ENCODE results near the gene ELK3. TPM values are rescaled to one million over a fixed set of nuclear protein-coding genes. Genes with fewer than 3 reads are reported as not detected.

The ELK3 gene
- polyA plus RNA-seq, 3 donors, result 12.1 to 14.9 (median 14.6) TPM

DNA sequence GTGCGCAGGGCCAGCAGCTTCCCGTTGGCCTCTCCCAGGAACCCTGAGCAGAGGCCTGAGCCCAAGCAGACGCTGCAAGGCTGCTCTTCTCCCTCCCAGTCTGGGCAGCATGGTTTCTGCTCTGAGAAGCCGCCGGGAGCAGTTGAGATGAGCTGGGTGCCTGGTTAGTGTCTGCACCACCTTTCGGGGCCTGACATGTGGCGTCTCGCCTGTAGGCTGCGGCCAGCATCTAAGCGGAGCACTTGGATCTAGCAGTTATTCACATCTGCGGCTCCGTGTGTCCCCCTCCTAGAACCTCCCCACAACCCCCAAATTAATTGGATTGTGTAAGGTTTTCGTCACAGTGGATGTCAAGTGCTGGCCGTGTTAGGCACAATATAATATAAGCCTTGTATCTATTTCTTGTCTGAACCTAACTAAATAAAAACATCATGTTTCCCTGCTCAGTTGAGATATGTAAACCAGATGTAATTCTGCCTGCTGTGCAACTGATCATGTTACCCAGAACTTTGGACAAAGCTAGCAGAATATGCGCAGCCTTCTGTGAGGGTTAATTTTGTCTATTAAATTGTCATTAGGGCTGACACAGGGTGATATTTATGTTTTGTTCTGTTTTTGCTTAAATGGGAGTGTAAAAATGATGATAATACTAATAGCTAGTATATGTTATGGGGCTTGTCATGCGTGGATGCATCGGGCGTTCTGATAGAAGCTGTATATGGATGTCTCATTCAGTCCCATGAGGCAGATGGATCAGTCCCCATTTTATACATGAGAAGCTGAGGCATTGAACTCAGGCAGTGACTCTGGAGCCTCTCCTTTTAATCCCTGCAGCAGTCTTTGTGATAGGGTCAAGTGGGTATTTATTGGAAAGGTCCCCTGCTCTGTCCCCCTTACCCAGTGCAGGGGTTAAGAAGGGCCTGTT lies 45.8 kb downstream of the ELK3 start:
- peaks cover 29 to 31% of the 10 kb centered on the region in 2 donors for H3K4me1 ChIP-seq (ENCODE audit: control insufficient read depth in 1 of 2, insufficient read depth in 2 of 2, low read length in 2 of 2)
- H3K36me3 ChIP-seq (replicated peaks in 1 of 2; ENCODE audit: control insufficient read depth in 1 of 2, insufficient read depth in 2 of 2, low read length in 2 of 2), result peaks cover 14 to 56% of the 10 kb centered on the region in 2 donors
- intact Hi-C loops (cut with micrococcal nuclease), result no loop called here
- H3K27me3 Mint-ChIP-seq (ENCODE audit: low read depth in 3 of 3), result peaks cover 0 to 6% (median under 1%) of the 10 kb centered on the region in 3 donors
- no peaks in the 10 kb centered on the region for H3K9me3 ChIP-seq (replicated peaks in 1 of 2; ENCODE audit: control insufficient read depth in 1 of 2, insufficient read depth in 1 of 2, low read length in 2 of 2)
- H3K4me2 ChIP-seq (replicated peaks; ENCODE audit: extremely low read depth, low read length, poor library complexity, severe bottlenecking), result no peak overlapping the region
- 97% methylated on average over 4 of the region's 18 CpGs for WGBS (ENCODE audit: insufficient coverage)
- H3K36me3 Mint-ChIP-seq, result peaks cover 43 to 72% of the 10 kb centered on the region in 2 donors
- H3K9me3 Mint-ChIP-seq, result no peaks in the 10 kb centered on the region
- H3K4me3 Mint-ChIP-seq, result no peak overlapping the region
- no peak for DNase-seq
- H3K4me1 Mint-ChIP-seq, result peaks cover 56% of the 10 kb centered on the region
- peaks cover 98% of the 10 kb centered on the region for H4K20me1 ChIP-seq (ENCODE audit: insufficient read depth, low read length)
- peak overlapping the region; percentile 38 to 89 (median 76) for H3K27ac Mint-ChIP-seq
- TF ChIP-seq, protein P1, sequence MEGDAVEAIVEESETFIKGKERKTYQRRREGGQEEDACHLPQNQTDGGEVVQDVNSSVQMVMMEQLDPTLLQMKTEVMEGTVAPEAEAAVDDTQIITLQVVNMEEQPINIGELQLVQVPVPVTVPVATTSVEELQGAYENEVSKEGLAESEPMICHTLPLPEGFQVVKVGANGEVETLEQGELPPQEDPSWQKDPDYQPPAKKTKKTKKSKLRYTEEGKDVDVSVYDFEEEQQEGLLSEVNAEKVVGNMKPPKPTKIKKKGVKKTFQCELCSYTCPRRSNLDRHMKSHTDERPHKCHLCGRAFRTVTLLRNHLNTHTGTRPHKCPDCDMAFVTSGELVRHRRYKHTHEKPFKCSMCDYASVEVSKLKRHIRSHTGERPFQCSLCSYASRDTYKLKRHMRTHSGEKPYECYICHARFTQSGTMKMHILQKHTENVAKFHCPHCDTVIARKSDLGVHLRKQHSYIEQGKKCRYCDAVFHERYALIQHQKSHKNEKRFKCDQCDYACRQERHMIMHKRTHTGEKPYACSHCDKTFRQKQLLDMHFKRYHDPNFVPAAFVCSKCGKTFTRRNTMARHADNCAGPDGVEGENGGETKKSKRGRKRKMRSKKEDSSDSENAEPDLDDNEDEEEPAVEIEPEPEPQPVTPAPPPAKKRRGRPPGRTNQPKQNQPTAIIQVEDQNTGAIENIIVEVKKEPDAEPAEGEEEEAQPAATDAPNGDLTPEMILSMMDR (IDR thresholded peaks at IDR 0.05), result no peak
- no peak overlapping the region for H3K4me3 ChIP-seq (replicated peaks in 1 of 3; ENCODE audit: low read depth in 2 of 3, low read length in 3 of 3)
- no peaks in the 10 kb centered on the region for H3K27me3 ChIP-seq (ENCODE audit: control insufficient read depth in 2 of 2, insufficient read depth in 2 of 2, low read length in 2 of 2)
- H3K9ac ChIP-seq (ENCODE audit: insufficient read depth, low read length, poor library complexity, severe bottlenecking), result no peak overlapping the region
- H2AFZ ChIP-seq (ENCODE audit: insufficient read depth, low read depth, low read length, poor library complexity, severe bottlenecking), result no peak overlapping the region
- H3K27ac ChIP-seq (ENCODE audit: low read depth in 1 of 2, low read length in 2 of 2), result peak overlapping the region in 1 of 2 donors; percentile 78
- H3K79me2 ChIP-seq (ENCODE audit: insufficient read depth, low read length), result peaks cover 71% of the 10 kb centered on the region

DNA sequence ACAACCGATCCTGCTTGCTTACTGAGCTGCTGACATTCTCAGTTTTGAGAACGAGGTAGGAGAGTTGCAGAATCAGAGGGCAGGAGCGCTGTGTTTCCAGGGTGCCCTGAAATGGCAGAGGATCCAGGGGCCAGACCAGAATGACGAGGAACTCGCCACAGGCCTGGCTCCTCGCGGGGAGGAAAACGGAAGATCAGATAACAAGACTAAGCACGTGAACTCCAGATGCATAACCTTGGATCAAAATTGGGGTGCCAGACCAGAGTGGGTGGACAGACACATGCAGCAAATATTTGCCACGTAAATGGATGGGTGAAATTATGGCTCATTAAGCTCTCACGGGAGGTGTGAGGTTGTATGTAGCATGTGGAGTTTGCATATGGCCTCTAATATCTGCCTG lies 46.5 kb downstream of the ELK3 start:
- Histone ChIP-seq H3K27ac (ENCODE audit: low read depth in 1 of 2, low read length in 2 of 2) (peak overlapping the region in 1 of 2 donors; percentile 78), H4K20me1 (ENCODE audit: insufficient read depth, low read length) (peaks cover 98% of the 10 kb centered on the region), H2AFZ (ENCODE audit: insufficient read depth, low read depth, low read length, poor library complexity, severe bottlenecking) (no peak overlapping the region), H3K4me1 (ENCODE audit: control insufficient read depth in 1 of 2, insufficient read depth in 2 of 2, low read length in 2 of 2) (peaks cover 29 to 31% of the 10 kb centered on the region in 2 donors), H3K9me3 (replicated peaks in 1 of 2; ENCODE audit: control insufficient read depth in 1 of 2, insufficient read depth in 1 of 2, low read length in 2 of 2) (no peaks in the 10 kb centered on the region), H3K79me2 (ENCODE audit: insufficient read depth, low read length) (peaks cover 66% of the 10 kb centered on the region), H3K27me3 (ENCODE audit: control insufficient read depth in 2 of 2, insufficient read depth in 2 of 2, low read length in 2 of 2) (no peaks in the 10 kb centered on the region), H3K9ac (ENCODE audit: insufficient read depth, low read length, poor library complexity, severe bottlenecking) (no peak overlapping the region), H3K4me2 (replicated peaks; ENCODE audit: extremely low read depth, low read length, poor library complexity, severe bottlenecking) (no peak overlapping the region), H3K36me3 (replicated peaks in 1 of 2; ENCODE audit: control insufficient read depth in 1 of 2, insufficient read depth in 2 of 2, low read length in 2 of 2) (peaks cover 10 to 57% of the 10 kb centered on the region in 2 donors), H3K4me3 (replicated peaks in 1 of 3; ENCODE audit: low read depth in 2 of 3, low read length in 3 of 3) (no peak overlapping the region)
- H3K27ac Mint-ChIP-seq, result peak overlapping the region; percentile 38 to 89 (median 74)
- DNase-seq, result no peak
- H3K36me3 Mint-ChIP-seq, result peaks cover 38 to 66% of the 10 kb centered on the region in 2 donors
- H3K4me1 Mint-ChIP-seq, result peaks cover 52% of the 10 kb centered on the region
- H3K9me3 Mint-ChIP-seq, result no peaks in the 10 kb centered on the region
- intact Hi-C loops (cut with micrococcal nuclease), result no loop called here
- 56% methylated on average over 10 of the region's 11 CpGs for WGBS (ENCODE audit: insufficient coverage)
- no peak overlapping the region for H3K4me3 Mint-ChIP-seq
- H3K27me3 Mint-ChIP-seq (ENCODE audit: low read depth in 3 of 3), result peaks cover 0 to 6% (median 0%) of the 10 kb centered on the region in 3 donors
- TF ChIP-seq, protein P1 (IDR thresholded peaks at IDR 0.05), result no peak

Measured in CD14-positive monocyte (primary cell).